ENCODE measurements around the gene DNAJB2. TPM values are rescaled to one million over a fixed set of nuclear protein-coding genes. Genes with fewer than 3 reads are reported as not detected.
A peak's percentile ranks its signal among the peaks of the same experiment; 100 is the strongest.

Gene DNAJB2
- total and polyA plus RNA-seq, 2 experiments from 2014 or later: 19.4 to 47.4 TPM

- no peak for DNase-seq (ENCODE audit: low spot score)
- 82% methylated on average over 4 of the region's 4 CpGs for WGBS (ENCODE audit: low lambda C conversion rate, missing lambda C conversion rate)
- Histone ChIP-seq H3K9me2 (replicated peaks; ENCODE audit: insufficient read depth) (no peaks in the 10 kb centered on the region), H3K4me3 (no peak overlapping the region), H2AFZ (no peak overlapping the region), H3K9me3 (ENCODE audit: low read depth) (no peaks in the 10 kb centered on the region), H3K27me3 (no peaks in the 10 kb centered on the region), H4K20me1 (ENCODE audit: insufficient read depth, poor library complexity, severe bottlenecking) (no peaks in the 10 kb centered on the region), H3K79me2 (no peaks in the 10 kb centered on the region), H3K4me2 (no peak overlapping the region), H3K36me3 (replicated peaks; ENCODE audit: insufficient read depth, low read depth) (no peaks in the 10 kb centered on the region), H3K27ac (no peak overlapping the region), H3K4me1 (ENCODE audit: insufficient read depth) (no peaks in the 10 kb centered on the region)
- TF ChIP-seq EZH2phosphoT487 (IDR thresholded peaks at IDR 0.05; ENCODE audit: low read depth, severe bottlenecking, unreplicated experiment) (no peak), EZH2 (IDR thresholded peaks at IDR 0.05; ENCODE audit: borderline replicate concordance) (no peak)
- TF ChIP-seq, protein P1, sequence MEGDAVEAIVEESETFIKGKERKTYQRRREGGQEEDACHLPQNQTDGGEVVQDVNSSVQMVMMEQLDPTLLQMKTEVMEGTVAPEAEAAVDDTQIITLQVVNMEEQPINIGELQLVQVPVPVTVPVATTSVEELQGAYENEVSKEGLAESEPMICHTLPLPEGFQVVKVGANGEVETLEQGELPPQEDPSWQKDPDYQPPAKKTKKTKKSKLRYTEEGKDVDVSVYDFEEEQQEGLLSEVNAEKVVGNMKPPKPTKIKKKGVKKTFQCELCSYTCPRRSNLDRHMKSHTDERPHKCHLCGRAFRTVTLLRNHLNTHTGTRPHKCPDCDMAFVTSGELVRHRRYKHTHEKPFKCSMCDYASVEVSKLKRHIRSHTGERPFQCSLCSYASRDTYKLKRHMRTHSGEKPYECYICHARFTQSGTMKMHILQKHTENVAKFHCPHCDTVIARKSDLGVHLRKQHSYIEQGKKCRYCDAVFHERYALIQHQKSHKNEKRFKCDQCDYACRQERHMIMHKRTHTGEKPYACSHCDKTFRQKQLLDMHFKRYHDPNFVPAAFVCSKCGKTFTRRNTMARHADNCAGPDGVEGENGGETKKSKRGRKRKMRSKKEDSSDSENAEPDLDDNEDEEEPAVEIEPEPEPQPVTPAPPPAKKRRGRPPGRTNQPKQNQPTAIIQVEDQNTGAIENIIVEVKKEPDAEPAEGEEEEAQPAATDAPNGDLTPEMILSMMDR (IDR thresholded peaks at IDR 0.05; ENCODE audit: poor library complexity): no peak
Observed at GRCh38 chr2:219291910-219292490, 12.8 kb downstream of the DNAJB2 start.

- no peak overlapping the region for H2AFZ ChIP-seq
Observed at GRCh38 chr2:219292616-219293015, 13.4 kb downstream of the DNAJB2 start.

GRCh38 chr2:219293736-219294231 lies 14.6 kb downstream of the DNAJB2 start:
- TF ChIP-seq EZH2phosphoT487 (IDR thresholded peaks at IDR 0.05; ENCODE audit: low read depth, severe bottlenecking, unreplicated experiment): no peak
- TF ChIP-seq EZH2 (IDR thresholded peaks at IDR 0.05; ENCODE audit: borderline replicate concordance): no peak
- TF ChIP-seq, protein P1 (IDR thresholded peaks at IDR 0.05; ENCODE audit: poor library complexity): no peak
- no peaks in the 10 kb centered on the region for H3K36me3 ChIP-seq (replicated peaks; ENCODE audit: insufficient read depth, low read depth)
- no peaks in the 10 kb centered on the region for H3K4me1 ChIP-seq (ENCODE audit: insufficient read depth)
- H3K4me3 ChIP-seq: no peak overlapping the region
- peak overlapping the region; percentile 94 for H3K4me2 ChIP-seq
- no peaks in the 10 kb centered on the region for H4K20me1 ChIP-seq (ENCODE audit: insufficient read depth, poor library complexity, severe bottlenecking)
- DNase-seq (ENCODE audit: low spot score): no peak
- H3K9me3 ChIP-seq (ENCODE audit: low read depth): no peaks in the 10 kb centered on the region
- no peak overlapping the region for H2AFZ ChIP-seq
- no peak overlapping the region for H3K27ac ChIP-seq
- H3K79me2 ChIP-seq: no peaks in the 10 kb centered on the region
- H3K27me3 ChIP-seq: no peaks in the 10 kb centered on the region
- H3K9me2 ChIP-seq (replicated peaks; ENCODE audit: insufficient read depth): no peaks in the 10 kb centered on the region
- WGBS (ENCODE audit: low lambda C conversion rate, missing lambda C conversion rate): 85% methylated on average over 5 of the region's 5 CpGs

More at GRCh38 chr2:219292616-219293015, 13.4 kb downstream of the DNAJB2 start:
- no peaks in the 10 kb centered on the region for H3K4me1 ChIP-seq (ENCODE audit: insufficient read depth)
- no peaks in the 10 kb centered on the region for H3K9me2 ChIP-seq (replicated peaks; ENCODE audit: insufficient read depth)
- 94% methylated on average over 9 of the region's 9 CpGs for WGBS (ENCODE audit: low lambda C conversion rate, missing lambda C conversion rate)
- no peaks in the 10 kb centered on the region for H3K79me2 ChIP-seq
- no peak overlapping the region for H3K4me3 ChIP-seq
- H3K9me3 ChIP-seq (ENCODE audit: low read depth): no peaks in the 10 kb centered on the region
- H3K27ac ChIP-seq: no peak overlapping the region
- H3K36me3 ChIP-seq (replicated peaks; ENCODE audit: insufficient read depth, low read depth): no peaks in the 10 kb centered on the region
- H3K4me2 ChIP-seq: no peak overlapping the region
- TF ChIP-seq EZH2phosphoT487 (IDR thresholded peaks at IDR 0.05; ENCODE audit: low read depth, severe bottlenecking, unreplicated experiment) (no peak), EZH2 (IDR thresholded peaks at IDR 0.05; ENCODE audit: borderline replicate concordance) (no peak)
- TF ChIP-seq, protein P1 (IDR thresholded peaks at IDR 0.05; ENCODE audit: poor library complexity): no peak
- DNase-seq (ENCODE audit: low spot score): no peak
- H3K27me3 ChIP-seq: no peaks in the 10 kb centered on the region
- H4K20me1 ChIP-seq (ENCODE audit: insufficient read depth, poor library complexity, severe bottlenecking): no peaks in the 10 kb centered on the region

Measured in hepatocyte (in vitro differentiated cells).